ENCODE measurements around the gene HYAL2.

Gene HYAL2

DNA sequence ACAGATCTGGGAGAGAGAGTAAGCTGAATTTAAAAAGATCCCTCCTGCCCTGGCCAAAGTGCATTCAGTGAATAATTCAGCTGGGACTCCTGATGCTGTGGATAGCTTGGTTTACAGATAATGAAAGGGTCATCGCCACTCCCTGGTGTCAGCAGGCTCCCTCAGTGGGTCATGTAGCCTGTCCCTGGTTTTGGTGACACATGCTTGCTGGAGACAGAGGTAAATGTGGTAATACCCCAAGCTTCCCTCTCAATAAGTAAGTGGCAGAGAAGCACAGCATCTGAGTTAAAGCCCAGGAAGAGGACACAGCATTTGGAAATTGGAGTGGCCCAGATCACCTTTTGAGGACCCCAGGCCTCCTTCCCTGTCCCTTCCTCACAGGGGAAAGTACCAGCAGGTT is 34.9 kb upstream of the HYAL2 start:
- Histone ChIP-seq H3K4me3 (ENCODE audit: low read length) (peak overlapping the region; percentile 31), H3K27me3 (ENCODE audit: control insufficient read depth, insufficient read depth, low read length) (no peaks in the 10 kb centered on the region), H3K9ac (ENCODE audit: low read length) (no peak overlapping the region), H3K27ac (ENCODE audit: low read length) (no peak overlapping the region), H3K4me1 (ENCODE audit: control insufficient read depth, low read depth, low read length) (peaks cover 3% of the 10 kb centered on the region), H3K36me3 (ENCODE audit: control insufficient read depth, low read depth, low read length) (peaks cover 22% of the 10 kb centered on the region), H3K9me3 (ENCODE audit: control insufficient read depth, low read depth, low read length) (no peaks in the 10 kb centered on the region)

- H3K4me3 ChIP-seq (ENCODE audit: low read length), result no peak overlapping the region
- no peak overlapping the region for H3K9ac ChIP-seq (ENCODE audit: low read length)
These were observed 34.0 kb upstream of the HYAL2 start for GRCh38 chr3:50356553-50356952.

DNA sequence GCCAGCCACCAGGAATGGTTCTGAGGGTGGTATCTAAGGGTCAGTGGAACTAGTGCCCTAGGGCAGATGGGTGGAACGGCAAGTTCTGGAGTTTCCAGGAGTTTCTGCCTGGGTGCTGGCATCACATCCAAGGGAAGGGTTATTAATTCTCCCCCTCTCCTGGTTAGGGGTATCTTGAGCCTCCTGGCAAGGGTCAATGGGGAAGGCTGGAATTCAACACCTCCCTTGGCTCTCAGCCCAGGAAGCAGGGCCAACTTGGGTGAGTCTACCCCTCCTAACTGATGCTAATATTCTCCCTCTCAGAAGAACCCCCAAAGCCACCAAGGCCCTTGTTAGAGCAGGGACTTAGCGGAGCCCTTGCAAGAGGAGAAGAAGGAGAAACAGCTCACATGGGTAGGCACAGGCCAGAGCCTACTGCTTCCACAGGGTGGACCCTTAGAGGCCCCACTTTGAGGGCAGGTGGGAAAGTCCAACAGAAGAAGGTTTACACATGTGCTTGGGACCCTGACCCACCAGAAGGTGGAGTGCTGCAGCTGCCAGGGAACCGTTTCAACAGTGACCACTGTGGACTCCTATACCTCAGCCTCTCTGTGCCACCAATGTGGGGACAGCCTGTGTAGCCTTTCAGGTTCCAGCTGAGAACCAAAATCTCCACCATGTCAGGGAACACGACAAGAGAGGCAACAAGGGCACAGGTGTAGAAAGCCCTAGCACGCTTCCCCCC is 33.4 kb upstream of the HYAL2 start:
- no peak overlapping the region for H3K27ac ChIP-seq (ENCODE audit: low read length)
- no peaks in the 10 kb centered on the region for H3K27me3 ChIP-seq (ENCODE audit: control insufficient read depth, insufficient read depth, low read length)
- H3K9me3 ChIP-seq (ENCODE audit: control insufficient read depth, low read depth, low read length), result no peaks in the 10 kb centered on the region
- H3K9ac ChIP-seq (ENCODE audit: low read length), result no peak overlapping the region
- peaks cover 7% of the 10 kb centered on the region for H3K4me1 ChIP-seq (ENCODE audit: control insufficient read depth, low read depth, low read length)
- H3K4me3 ChIP-seq (ENCODE audit: low read length), result no peak overlapping the region
- H3K36me3 ChIP-seq (ENCODE audit: control insufficient read depth, low read depth, low read length), result peaks cover 22% of the 10 kb centered on the region

More at GRCh38 chr3:50356553-50356952, 34.0 kb upstream of the HYAL2 start:
- H3K4me1 ChIP-seq (ENCODE audit: control insufficient read depth, low read depth, low read length), result peaks cover 3% of the 10 kb centered on the region
- no peak overlapping the region for H3K27ac ChIP-seq (ENCODE audit: low read length)
- H3K36me3 ChIP-seq (ENCODE audit: control insufficient read depth, low read depth, low read length), result peaks cover 22% of the 10 kb centered on the region
- H3K27me3 ChIP-seq (ENCODE audit: control insufficient read depth, insufficient read depth, low read length), result no peaks in the 10 kb centered on the region
- no peaks in the 10 kb centered on the region for H3K9me3 ChIP-seq (ENCODE audit: control insufficient read depth, low read depth, low read length)

DNA sequence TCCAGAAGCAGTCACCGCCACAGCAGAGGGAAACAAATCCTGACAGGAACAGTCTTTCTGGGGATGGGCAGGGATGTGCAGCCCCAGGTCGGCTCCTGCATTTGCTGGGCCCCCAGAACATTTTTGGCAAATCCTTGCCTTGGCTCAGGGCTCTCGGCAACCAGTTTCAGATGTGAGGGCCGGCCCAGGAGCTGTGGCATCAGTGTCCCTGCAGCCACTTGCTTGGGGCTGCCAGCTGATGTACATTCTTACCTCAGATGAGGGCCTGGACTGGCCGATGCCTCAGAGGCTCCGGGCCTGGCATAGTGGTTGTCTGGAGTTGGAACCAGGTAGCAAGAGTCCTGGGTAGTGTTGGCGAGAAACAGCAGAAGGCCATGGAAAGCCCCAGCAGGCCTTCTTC is 32.3 kb upstream of the HYAL2 start:
- Histone ChIP-seq H3K9me3 (ENCODE audit: control insufficient read depth, low read depth, low read length) (no peaks in the 10 kb centered on the region), H3K4me3 (ENCODE audit: low read length) (no peak overlapping the region), H3K9ac (ENCODE audit: low read length) (no peak overlapping the region), H3K27me3 (ENCODE audit: control insufficient read depth, insufficient read depth, low read length) (no peaks in the 10 kb centered on the region), H3K27ac (ENCODE audit: low read length) (no peak overlapping the region), H3K36me3 (ENCODE audit: control insufficient read depth, low read depth, low read length) (peaks cover 22% of the 10 kb centered on the region), H3K4me1 (ENCODE audit: control insufficient read depth, low read depth, low read length) (peaks cover 12% of the 10 kb centered on the region)

DNA sequence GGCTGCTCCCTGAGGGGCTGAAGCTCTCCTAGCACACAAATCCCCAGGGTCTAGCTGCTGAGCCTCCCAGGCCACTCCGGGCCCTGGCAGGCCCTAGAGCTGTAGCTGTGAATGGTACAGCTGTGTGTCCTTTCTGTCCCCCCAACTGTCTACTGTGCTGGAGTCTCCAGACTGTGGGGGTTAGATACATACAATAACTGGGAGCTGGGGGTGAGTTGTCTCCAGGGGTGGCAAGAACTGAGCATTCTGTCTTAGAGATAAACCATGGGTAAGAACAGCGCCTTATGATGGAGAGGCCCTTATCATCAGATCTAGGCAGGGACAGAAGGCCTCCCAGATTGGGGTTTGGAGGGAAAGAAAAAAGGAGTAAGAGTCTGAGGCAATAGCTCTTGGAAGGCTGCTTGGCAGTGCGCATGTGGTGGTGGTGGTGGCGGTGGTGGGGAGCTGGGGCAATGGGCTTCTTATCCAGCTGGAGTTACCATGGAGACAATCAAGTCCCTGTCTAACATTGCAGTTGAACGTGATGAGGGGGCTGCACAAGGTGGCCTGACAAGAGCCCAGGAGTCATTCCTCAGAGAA is 31.7 kb upstream of the HYAL2 start:
- Histone ChIP-seq H3K9ac (ENCODE audit: low read length) (no peak overlapping the region), H3K4me1 (ENCODE audit: control insufficient read depth, low read depth, low read length) (peaks cover 12% of the 10 kb centered on the region), H3K36me3 (ENCODE audit: control insufficient read depth, low read depth, low read length) (peaks cover 22% of the 10 kb centered on the region), H3K4me3 (ENCODE audit: low read length) (no peak overlapping the region), H3K27ac (ENCODE audit: low read length) (no peak overlapping the region), H3K9me3 (ENCODE audit: control insufficient read depth, low read depth, low read length) (no peaks in the 10 kb centered on the region), H3K27me3 (ENCODE audit: control insufficient read depth, insufficient read depth, low read length) (no peaks in the 10 kb centered on the region)

DNA sequence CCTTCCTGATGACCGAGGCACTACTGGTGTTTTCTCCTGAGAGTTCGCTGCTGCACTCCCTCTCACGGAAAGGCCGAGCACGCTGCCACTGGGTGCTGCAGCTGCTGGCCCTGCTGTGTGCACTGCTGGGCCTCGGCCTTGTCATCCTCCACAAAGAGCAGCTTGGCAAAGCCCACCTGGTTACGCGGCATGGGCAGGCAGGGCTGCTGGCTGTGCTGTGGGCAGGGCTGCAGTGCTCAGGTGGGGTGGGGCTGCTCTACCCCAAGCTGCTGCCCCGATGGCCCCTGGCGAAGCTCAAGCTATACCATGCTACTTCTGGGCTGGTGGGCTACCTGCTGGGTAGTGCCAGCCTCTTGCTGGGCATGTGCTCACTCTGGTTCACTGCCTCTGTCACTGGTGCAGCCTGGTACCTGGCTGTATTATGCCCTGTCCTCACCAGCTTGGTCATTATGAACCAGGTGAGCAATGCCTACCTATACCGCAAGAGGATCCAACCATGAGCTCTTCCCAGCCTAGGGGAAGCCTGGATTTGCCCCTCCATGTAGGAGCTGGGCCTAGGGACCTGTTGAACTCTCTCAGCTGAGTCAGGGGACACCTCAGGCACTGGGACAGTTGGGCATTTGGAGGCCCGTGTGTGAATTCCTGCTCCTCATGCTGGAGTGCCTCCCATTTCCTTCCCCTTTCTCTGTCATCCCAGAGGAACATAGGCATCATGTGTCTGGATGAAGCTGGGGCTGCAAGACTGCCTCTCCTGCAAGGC is 30.9 kb upstream of the HYAL2 start:
- Histone ChIP-seq H3K4me1 (ENCODE audit: control insufficient read depth, low read depth, low read length) (peaks cover 12% of the 10 kb centered on the region), H3K27me3 (ENCODE audit: control insufficient read depth, insufficient read depth, low read length) (no peaks in the 10 kb centered on the region), H3K27ac (ENCODE audit: low read length) (no peak overlapping the region), H3K4me3 (ENCODE audit: low read length) (no peak overlapping the region), H3K9ac (ENCODE audit: low read length) (no peak overlapping the region), H3K36me3 (ENCODE audit: control insufficient read depth, low read depth, low read length) (peaks cover 22% of the 10 kb centered on the region), H3K9me3 (ENCODE audit: control insufficient read depth, low read depth, low read length) (no peaks in the 10 kb centered on the region)

DNA sequence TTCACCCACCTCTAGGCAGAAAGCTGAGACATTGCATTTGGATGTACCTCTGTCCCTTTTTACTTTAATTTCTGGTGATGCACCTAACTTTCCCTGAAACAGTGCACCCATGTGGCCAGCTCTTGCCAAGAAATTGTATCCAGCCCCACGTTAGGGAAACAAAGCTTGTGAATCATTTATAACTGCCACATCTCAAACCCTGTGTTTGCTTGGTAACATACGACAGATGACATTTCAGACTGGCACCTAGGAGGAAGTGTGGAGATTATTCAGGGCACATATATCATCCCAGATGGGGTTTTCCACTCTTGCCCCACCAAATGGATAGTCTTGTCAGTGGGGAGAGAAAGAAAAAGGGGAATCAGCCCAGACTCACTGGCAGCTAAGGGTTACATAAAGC is 30.2 kb upstream of the HYAL2 start:
- Histone ChIP-seq H3K9ac (ENCODE audit: low read length) (no peak overlapping the region), H3K27ac (ENCODE audit: low read length) (no peak overlapping the region), H3K9me3 (ENCODE audit: control insufficient read depth, low read depth, low read length) (no peaks in the 10 kb centered on the region), H3K4me3 (ENCODE audit: low read length) (no peak overlapping the region), H3K4me1 (ENCODE audit: control insufficient read depth, low read depth, low read length) (peaks cover 9% of the 10 kb centered on the region), H3K36me3 (ENCODE audit: control insufficient read depth, low read depth, low read length) (peaks cover 22% of the 10 kb centered on the region), H3K27me3 (ENCODE audit: control insufficient read depth, insufficient read depth, low read length) (no peaks in the 10 kb centered on the region)

DNA sequence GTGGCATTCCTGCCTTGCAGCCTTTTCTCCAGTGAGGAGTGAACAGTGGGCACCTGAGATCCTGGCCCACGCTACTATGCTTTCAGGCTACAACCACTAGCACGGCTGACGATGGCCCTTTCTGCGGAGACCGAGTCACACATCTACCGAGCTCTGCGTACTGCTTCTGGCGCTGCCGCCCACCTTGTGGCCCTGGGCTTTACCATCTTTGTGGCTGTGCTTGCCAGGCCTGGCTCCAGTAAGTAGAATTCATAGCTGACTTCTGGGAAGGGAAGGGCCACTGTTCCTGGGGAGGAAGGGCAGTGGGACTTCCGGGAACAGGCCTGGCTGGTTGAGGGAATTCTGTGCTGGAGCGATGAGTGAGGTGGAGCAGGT is 28.8 kb upstream of the HYAL2 start:
- Histone ChIP-seq H3K9me3 (ENCODE audit: control insufficient read depth, low read depth, low read length) (no peaks in the 10 kb centered on the region), H3K4me3 (ENCODE audit: low read length) (peak overlapping the region; percentile 96), H3K27me3 (ENCODE audit: control insufficient read depth, insufficient read depth, low read length) (peaks cover 4% of the 10 kb centered on the region), H3K9ac (ENCODE audit: low read length) (no peak overlapping the region), H3K4me1 (ENCODE audit: control insufficient read depth, low read depth, low read length) (peaks cover 8% of the 10 kb centered on the region), H3K27ac (ENCODE audit: low read length) (no peak overlapping the region), H3K36me3 (ENCODE audit: control insufficient read depth, low read depth, low read length) (peaks cover 19% of the 10 kb centered on the region)

GRCh38 chr3:50350527-50351322 is 28.2 kb upstream of the HYAL2 start, which contains the start of the genes CYB561D2 and NPRL2:
Gene CYB561D2 (plus strand): TSS chr3:50350862. CDS start chr3:50351434, 572 bp downstream.
Gene NPRL2 (minus strand): TSS chr3:50350775. CDS start chr3:50350652, 123 bp downstream.
- peaks cover 19% of the 10 kb centered on the region for H3K36me3 ChIP-seq (ENCODE audit: control insufficient read depth, low read depth, low read length)
- H3K27ac ChIP-seq (ENCODE audit: low read length), result no peak within 1 kb of the TSS

GRCh38 chr3:50350213-50350526 is 27.6 kb upstream of the HYAL2 start:
- peak overlapping the region; percentile 49 for H3K9ac ChIP-seq (ENCODE audit: low read length)
- peaks cover 18% of the 10 kb centered on the region for H3K36me3 ChIP-seq (ENCODE audit: control insufficient read depth, low read depth, low read length)
- no peaks in the 10 kb centered on the region for H3K9me3 ChIP-seq (ENCODE audit: control insufficient read depth, low read depth, low read length)
- peaks cover 8% of the 10 kb centered on the region for H3K4me1 ChIP-seq (ENCODE audit: control insufficient read depth, low read depth, low read length)
- no peak overlapping the region for H3K27ac ChIP-seq (ENCODE audit: low read length)
- H3K27me3 ChIP-seq (ENCODE audit: control insufficient read depth, insufficient read depth, low read length), result peaks cover 11% of the 10 kb centered on the region
- H3K4me3 ChIP-seq (ENCODE audit: low read length), result peak overlapping the region; percentile 96

More at GRCh38 chr3:50350527-50351322, 28.2 kb upstream of the HYAL2 start, which contains the start of the genes CYB561D2 and NPRL2:
- H3K9ac ChIP-seq (ENCODE audit: low read length), result peak within 1 kb of the TSS; percentile 49
- peak within 1 kb of the TSS; percentile 96 for H3K4me3 ChIP-seq (ENCODE audit: low read length)
- H3K4me1 ChIP-seq (ENCODE audit: control insufficient read depth, low read depth, low read length), result peaks cover 8% of the 10 kb centered on the region
- no peaks in the 10 kb centered on the region for H3K9me3 ChIP-seq (ENCODE audit: control insufficient read depth, low read depth, low read length)
- H3K27me3 ChIP-seq (ENCODE audit: control insufficient read depth, insufficient read depth, low read length), result peaks cover 9% of the 10 kb centered on the region

GRCh38 chr3:50347187-50347813 is 24.8 kb upstream of the HYAL2 start:
- Histone ChIP-seq H3K27me3 (ENCODE audit: control insufficient read depth, insufficient read depth, low read length) (peaks cover 30% of the 10 kb centered on the region), H3K27ac (ENCODE audit: low read length) (no peak overlapping the region), H3K9me3 (ENCODE audit: control insufficient read depth, low read depth, low read length) (no peaks in the 10 kb centered on the region), H3K9ac (ENCODE audit: low read length) (no peak overlapping the region), H3K4me1 (ENCODE audit: control insufficient read depth, low read depth, low read length) (peaks cover 8% of the 10 kb centered on the region), H3K4me3 (ENCODE audit: low read length) (no peak overlapping the region), H3K36me3 (ENCODE audit: control insufficient read depth, low read depth, low read length) (no peaks in the 10 kb centered on the region)
